HG02885 (cell line): ENCODE data around the gene UBXN1.
"Not testable (repeated sequence)": the region's sequence is repeated elsewhere in the genome, so short reads cannot be mapped to it uniquely, and the experiment has no call there.

Source experiments
- ATAC-seq: cut with Tn5 transposase; IDR thresholded peaks from one replicate; pipeline ENCODE4 v1.9.1; 2021; ENCODE audit warnings: mild to moderate bottlenecking; ENCODE audit not compliant: unreplicated experiment, poor library complexity

UBXN1 gene

GRCh38 chr11:62709247-62710000 is 30.6 kb upstream of the UBXN1 start:
- ATAC-seq: peak; percentile 77

- ATAC-seq: no peak
These were observed 29.9 kb upstream of the UBXN1 start for GRCh38 chr11:62708793-62709192.

DNA sequence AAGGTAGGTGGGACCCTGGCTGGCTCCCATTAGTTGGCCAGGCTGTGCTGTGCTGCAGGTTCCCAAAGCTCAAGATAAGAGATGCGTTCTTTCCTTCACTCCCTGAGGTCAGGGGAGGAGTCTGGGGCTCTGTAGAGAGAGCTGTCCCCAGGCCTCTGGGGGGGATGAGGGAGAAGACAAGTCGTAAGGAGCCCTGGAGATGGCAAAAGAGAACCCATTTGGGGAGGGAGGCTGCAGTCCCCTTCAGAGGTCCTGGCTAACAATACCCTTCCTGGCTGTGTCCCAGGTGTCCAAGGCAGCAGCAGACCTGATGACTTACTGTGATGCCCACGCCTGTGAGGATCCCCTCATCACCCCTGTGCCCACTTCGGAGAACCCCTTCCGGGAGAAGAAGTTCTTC is 29.5 kb upstream of the UBXN1 start:
- no peak for ATAC-seq

DNA sequence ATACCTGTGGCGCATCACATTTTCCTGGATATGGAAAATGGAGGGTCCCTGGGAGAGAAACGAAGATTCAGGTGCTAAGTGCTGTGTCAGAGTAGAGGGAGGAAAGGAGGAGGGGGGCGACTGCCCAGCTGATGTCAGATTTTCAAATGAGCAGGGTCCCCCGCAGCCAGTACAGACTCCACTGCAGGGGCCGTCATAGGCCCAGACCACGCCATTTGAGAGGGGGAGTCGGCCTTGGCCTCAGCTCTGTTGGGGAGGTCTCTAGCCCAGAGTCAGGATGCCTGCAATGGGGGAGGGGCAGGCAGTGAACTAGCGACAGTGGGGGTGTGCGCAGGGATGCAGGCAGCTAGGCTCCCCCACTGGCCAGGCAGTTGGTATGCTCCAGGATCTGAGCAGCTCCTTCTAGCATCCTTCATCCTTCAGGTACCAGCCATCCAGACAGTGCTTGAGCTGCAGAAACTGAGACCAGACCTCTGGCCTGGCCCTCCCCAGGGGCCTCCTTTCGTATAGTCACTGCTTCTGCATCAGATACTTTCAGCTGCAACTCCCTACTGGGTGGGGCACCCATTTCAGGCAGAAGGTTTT is 28.5 kb upstream of the UBXN1 start, which contains the start of the genes BSCL2 and GNG3:
Gene BSCL2 (minus strand): TSS at position 148 of the 585 bp plus-strand sequence. CDS start 229 bp downstream, outside the sequence.
Gene GNG3 (plus strand): TSS at position 400 of the 585 bp plus-strand sequence. CDS start 620 bp downstream, outside the sequence.
- ATAC-seq: no peak

GRCh38 chr11:62706850-62707247 is 28.0 kb upstream of the UBXN1 start:
- ATAC-seq: no peak

GRCh38 chr11:62705880-62706849 is 27.3 kb upstream of the UBXN1 start:
- peak; percentile 71 for ATAC-seq

DNA sequence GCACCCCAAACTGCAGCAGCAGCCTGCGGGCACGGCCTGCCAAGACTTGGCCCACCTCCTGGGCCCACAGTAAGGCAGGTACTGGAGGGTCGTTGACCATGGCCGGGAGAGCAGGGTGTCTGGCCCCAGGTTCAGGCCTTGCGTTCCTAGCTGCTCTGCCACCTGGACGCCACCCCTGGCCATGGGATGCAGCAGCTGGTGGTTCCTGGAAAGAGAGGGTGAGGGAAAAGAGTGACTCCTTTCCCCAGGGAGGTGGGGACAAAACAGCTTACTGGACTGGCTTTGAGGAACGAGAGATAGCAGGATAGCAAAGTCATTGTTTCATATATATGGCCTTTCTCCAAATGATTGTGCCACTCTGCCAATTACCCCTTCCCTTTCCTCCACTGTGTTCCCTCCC is 26.5 kb upstream of the UBXN1 start:
- no peak for ATAC-seq

DNA sequence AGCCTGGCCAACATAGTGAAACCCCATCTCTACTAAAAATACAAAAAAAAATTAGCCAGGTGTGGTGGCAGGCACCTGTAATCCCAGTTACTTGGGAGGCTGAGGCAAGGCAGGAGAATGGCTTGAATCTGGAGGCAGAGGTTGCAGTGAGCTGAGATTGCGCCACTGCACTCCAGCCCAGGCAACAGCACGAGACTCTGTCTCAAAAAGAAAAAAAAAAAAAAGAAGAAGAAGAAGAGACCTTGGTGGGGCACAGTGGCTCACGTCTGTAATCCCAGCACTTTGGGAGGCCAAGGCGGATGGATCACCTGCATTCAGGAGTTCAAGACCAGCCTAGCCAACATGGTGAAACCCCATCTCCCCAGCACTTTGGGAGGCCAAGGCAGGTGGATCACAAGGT is 25.0 kb upstream of the UBXN1 start:
- not testable (repeated sequence) for ATAC-seq

DNA sequence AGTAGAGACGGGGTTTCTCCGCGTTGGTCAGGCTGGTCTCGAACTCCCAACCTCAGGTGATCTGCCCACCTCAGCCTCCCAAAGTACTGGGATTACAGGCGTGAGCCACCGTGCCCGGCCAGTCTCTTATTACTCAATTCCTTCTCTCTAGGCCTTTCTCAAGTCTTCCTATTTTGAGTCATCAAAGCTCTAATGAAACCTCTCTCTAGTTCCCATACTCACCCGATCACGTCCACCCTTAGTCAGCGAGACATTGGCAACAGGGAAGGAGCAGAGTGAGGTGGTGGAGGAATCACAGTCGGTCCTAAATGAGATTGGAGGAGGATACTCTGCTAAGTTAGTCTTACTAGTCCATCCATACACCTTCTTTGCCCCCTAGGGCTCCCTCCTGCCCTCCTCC is 23.4 kb upstream of the UBXN1 start:
- no peak for ATAC-seq

- ATAC-seq: no peak
These were observed 15.7 kb upstream of the UBXN1 start for GRCh38 chr11:62694455-62695167.

- ATAC-seq: not testable (repeated sequence)
These were observed 14.8 kb upstream of the UBXN1 start for GRCh38 chr11:62693624-62694023.

GRCh38 chr11:62689421-62690183 is 10.7 kb upstream of the UBXN1 start, which contains the start of gene LRRN4CL:
Gene LRRN4CL, minus strand, starts transcription at chr11:62689530. Its CDS starts 1,022 bp downstream, at chr11:62688508.
- no peak for ATAC-seq

- ATAC-seq: no peak
These were observed 9.6 kb upstream of the UBXN1 start for GRCh38 chr11:62688491-62688890.

DNA sequence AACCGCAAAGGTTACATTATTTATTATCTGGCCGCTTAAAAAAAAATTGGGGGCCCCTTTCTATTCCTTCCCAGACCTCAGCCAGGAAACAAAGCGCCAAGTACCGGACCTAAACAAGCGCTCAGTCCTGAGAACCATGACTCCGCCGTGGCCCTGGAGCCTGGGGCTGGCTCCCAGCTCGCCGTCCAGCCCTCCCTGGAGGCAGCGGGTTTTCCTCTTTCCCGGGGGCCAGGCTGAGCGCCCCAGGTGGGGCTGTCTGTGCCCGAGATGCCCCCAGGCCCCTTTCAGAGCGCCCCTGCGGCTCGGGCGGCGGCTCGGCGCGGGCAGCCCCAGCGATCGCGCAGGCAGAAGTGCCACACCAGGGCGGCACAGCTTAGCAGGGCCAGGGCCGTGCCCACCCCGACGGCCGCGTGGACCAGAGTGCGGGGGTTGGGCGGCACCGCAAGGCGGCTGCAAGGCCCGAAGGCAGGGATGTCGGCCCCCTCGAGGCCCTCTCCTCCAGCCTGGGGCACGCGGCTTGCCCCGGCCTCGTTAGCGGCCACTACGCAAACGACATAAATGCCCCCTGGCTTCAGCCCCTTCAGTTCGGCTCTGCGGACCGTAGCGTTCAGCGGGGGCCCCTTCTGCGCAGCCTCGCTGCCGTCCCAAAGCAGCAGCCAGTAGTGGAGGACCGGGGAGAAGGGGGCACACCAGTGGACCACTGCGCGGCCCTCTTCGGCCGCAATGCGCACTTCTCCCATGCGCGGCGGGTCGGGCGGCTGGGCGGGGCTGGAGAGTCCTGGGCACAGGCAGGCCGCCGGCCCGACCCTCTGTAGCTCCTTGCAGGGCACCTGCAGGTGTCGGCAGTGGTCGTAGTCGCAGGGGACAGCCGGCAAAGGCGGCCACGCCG is 8.9 kb upstream of the UBXN1 start:
- ATAC-seq: no peak

DNA sequence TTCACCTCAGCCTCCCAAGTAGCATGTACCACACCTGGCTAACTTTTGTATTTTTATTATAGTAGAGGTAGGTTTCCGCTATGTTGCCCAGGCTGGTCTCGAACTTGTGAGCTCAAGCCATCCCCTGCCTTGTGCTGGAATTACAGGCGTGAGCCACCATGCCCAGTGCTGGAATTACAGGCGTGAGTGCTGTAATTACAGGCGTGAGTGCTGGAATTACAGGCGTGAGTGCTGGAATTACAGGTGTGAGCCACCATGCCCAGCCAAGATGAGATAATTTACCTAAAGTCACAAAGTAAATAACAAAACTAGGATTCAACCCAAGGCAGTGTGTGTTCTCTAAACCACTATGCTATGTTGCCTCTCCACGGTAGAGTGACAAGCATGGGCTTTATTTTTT is 3.6 kb upstream of the UBXN1 start:
- ATAC-seq: no peak

DNA sequence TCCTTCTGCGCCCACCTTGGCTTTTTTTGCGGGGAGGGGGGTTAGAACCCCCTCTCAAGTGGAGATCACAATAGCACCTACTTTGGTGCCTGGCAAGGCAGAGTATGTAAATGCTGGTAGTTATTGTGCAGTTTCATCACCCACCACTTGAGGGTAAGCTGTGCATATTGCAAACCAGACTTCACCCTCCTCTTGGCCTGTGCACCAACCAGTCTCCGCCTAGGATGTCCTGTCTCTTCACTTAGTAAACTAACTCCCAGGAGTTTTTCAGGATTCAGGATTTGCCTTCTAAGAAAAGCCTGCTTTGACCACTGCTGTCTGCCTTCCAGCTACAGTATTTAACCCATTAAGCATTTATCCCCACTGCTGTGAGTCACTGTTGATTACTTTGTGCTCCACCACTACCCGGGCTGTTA is 2.0 kb upstream of the UBXN1 start:
- peak; percentile 72 for ATAC-seq

- no peak for ATAC-seq
These were observed 472 bp downstream of the UBXN1 start for GRCh38 chr11:62678433-62678769.

DNA sequence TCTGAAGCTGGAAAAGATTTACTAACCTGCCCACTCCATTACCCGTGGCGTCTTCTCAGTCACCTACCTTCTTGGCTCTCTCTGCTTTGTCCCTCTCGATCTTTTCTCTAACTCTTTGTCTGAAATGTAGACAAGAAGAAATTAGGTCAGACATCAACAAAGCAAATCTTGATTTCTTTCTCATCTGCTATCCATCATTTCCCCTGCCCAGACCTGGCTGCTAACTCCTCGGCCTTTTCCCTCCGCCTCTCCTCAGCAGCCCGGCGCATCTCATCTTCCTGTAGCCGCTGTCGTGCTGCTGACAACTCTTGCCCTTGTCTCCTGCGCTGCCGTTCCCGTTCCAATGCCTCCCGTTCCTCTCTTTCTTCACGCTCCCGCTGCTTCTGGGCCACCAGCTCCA is 1.2 kb downstream of the UBXN1 start:
- no peak for ATAC-seq
